Measurements from ENCODE around the gene NMRK1. TPM values are rescaled to one million over a fixed set of nuclear protein-coding genes. Genes with fewer than 3 reads are reported as not detected.

Gene NMRK1
- total RNA-seq, 1 donor from 2014 or later: 1.7 TPM

GRCh38 chr9:75102177-75102790 is 14.3 kb upstream of the NMRK1 start:
- Mint-ChIP-seq H3K9me3 (no peaks in the 10 kb centered on the region), H3K27ac (no peak overlapping the region), H3K4me3 (no peak overlapping the region), H3K27me3 (ENCODE audit: insufficient read depth, low read depth) (peaks cover 5% of the 10 kb centered on the region), H3K36me3 (no peaks in the 10 kb centered on the region), H3K4me1 (peaks cover 6% of the 10 kb centered on the region)
- H3K4me1 ChIP-seq: peaks cover 4% of the 10 kb centered on the region
- TF ChIP-seq EZH2 (IDR thresholded peaks at IDR 0.05) (no peak), EZH2phosphoT487 (IDR thresholded peaks at IDR 0.05) (no peak)
- no peak overlapping the region for H3K27ac ChIP-seq
- H3K4me3 ChIP-seq: no peak overlapping the region
- H3K9me3 ChIP-seq (ENCODE audit: low read depth): no peaks in the 10 kb centered on the region
- H3K4me2 ChIP-seq: no peak overlapping the region
- no peaks in the 10 kb centered on the region for H4K20me1 ChIP-seq (ENCODE audit: low read depth)
- no peaks in the 10 kb centered on the region for H3K36me3 ChIP-seq
- H3K9ac ChIP-seq: no peak overlapping the region
- H2AFZ ChIP-seq (replicated peaks): no peak overlapping the region
- DNase-seq (ENCODE audit: low spot score): no peak
- peaks cover 3% of the 10 kb centered on the region for H3F3A ChIP-seq (ENCODE audit: low read depth)
- H3K79me2 ChIP-seq (ENCODE audit: low read depth): no peaks in the 10 kb centered on the region
- H3K27me3 ChIP-seq: no peaks in the 10 kb centered on the region

GRCh38 chr9:75101004-75101588 is 13.1 kb upstream of the NMRK1 start:
- TF ChIP-seq EZH2phosphoT487 (IDR thresholded peaks at IDR 0.05) (no peak), CTCF (IDR thresholded peaks at IDR 0.05) (no peak), EZH2 (IDR thresholded peaks at IDR 0.05) (no peak)
- H3K27ac ChIP-seq: peak overlapping the region; percentile 13
- DNase-seq (ENCODE audit: low spot score): peak; percentile 18
- Mint-ChIP-seq H3K36me3 (no peaks in the 10 kb centered on the region), H3K27me3 (ENCODE audit: insufficient read depth, low read depth) (peaks cover 5% of the 10 kb centered on the region), H3K9me3 (no peaks in the 10 kb centered on the region), H3K4me3 (no peak overlapping the region), H3K4me1 (peaks cover 6% of the 10 kb centered on the region), H3K27ac (no peak overlapping the region)
- no peak overlapping the region for H3K4me3 ChIP-seq
- no peaks in the 10 kb centered on the region for H3K9me3 ChIP-seq (ENCODE audit: low read depth)
- H2AFZ ChIP-seq (replicated peaks): no peak overlapping the region
- H3K79me2 ChIP-seq (ENCODE audit: low read depth): no peaks in the 10 kb centered on the region
- H3K4me2 ChIP-seq: no peak overlapping the region
- peaks cover 4% of the 10 kb centered on the region for H3K4me1 ChIP-seq
- H3K27me3 ChIP-seq: no peaks in the 10 kb centered on the region
- H3K36me3 ChIP-seq: no peaks in the 10 kb centered on the region
- no peaks in the 10 kb centered on the region for H4K20me1 ChIP-seq (ENCODE audit: low read depth)
- H3K9ac ChIP-seq: no peak overlapping the region
- H3F3A ChIP-seq (ENCODE audit: low read depth): peaks cover 3% of the 10 kb centered on the region

GRCh38 chr9:75096796-75097195 is 8.8 kb upstream of the NMRK1 start:
- no peak overlapping the region for H3K4me3 Mint-ChIP-seq
- Histone ChIP-seq H3K4me1 (peaks cover 14% of the 10 kb centered on the region), H3K4me3 (no peak overlapping the region), H3K9ac (no peak overlapping the region), H4K20me1 (ENCODE audit: low read depth) (no peaks in the 10 kb centered on the region), H3K4me2 (no peak overlapping the region), H3K79me2 (ENCODE audit: low read depth) (no peaks in the 10 kb centered on the region), H3K27ac (no peak overlapping the region), H3K36me3 (no peaks in the 10 kb centered on the region), H3K27me3 (no peaks in the 10 kb centered on the region), H2AFZ (replicated peaks) (no peak overlapping the region), H3K9me3 (ENCODE audit: low read depth) (no peaks in the 10 kb centered on the region), H3F3A (ENCODE audit: low read depth) (peaks cover 8% of the 10 kb centered on the region)
- H3K27me3 Mint-ChIP-seq (ENCODE audit: insufficient read depth, low read depth): peaks cover 7% of the 10 kb centered on the region
- no peaks in the 10 kb centered on the region for H3K9me3 Mint-ChIP-seq
- no peaks in the 10 kb centered on the region for H3K36me3 Mint-ChIP-seq
- peaks cover 6% of the 10 kb centered on the region for H3K4me1 Mint-ChIP-seq
- DNase-seq (ENCODE audit: low spot score): no peak
- TF ChIP-seq CTCF (IDR thresholded peaks at IDR 0.05) (no peak), EZH2phosphoT487 (IDR thresholded peaks at IDR 0.05) (no peak), EZH2 (IDR thresholded peaks at IDR 0.05) (no peak)
- no peak overlapping the region for H3K27ac Mint-ChIP-seq

GRCh38 chr9:75092766-75093165 is 4.8 kb upstream of the NMRK1 start:
- H3K36me3 ChIP-seq: no peaks in the 10 kb centered on the region
- H3K79me2 ChIP-seq (ENCODE audit: low read depth): no peaks in the 10 kb centered on the region
- H4K20me1 ChIP-seq (ENCODE audit: low read depth): no peaks in the 10 kb centered on the region
- Mint-ChIP-seq H3K4me1 (peaks cover 6% of the 10 kb centered on the region), H3K27me3 (ENCODE audit: insufficient read depth, low read depth) (peaks cover 6% of the 10 kb centered on the region), H3K4me3 (no peak overlapping the region), H3K9me3 (no peaks in the 10 kb centered on the region), H3K27ac (no peak overlapping the region), H3K36me3 (no peaks in the 10 kb centered on the region)
- DNase-seq (ENCODE audit: low spot score): no peak
- H3K27ac ChIP-seq: no peak overlapping the region
- peaks cover 12% of the 10 kb centered on the region for H3F3A ChIP-seq (ENCODE audit: low read depth)
- peaks cover 16% of the 10 kb centered on the region for H3K27me3 ChIP-seq
- no peak overlapping the region for H2AFZ ChIP-seq (replicated peaks)
- TF ChIP-seq EZH2 (IDR thresholded peaks at IDR 0.05): no peak
- TF ChIP-seq CTCF (IDR thresholded peaks at IDR 0.05): no peak
- no peak for TF ChIP-seq EZH2phosphoT487 (IDR thresholded peaks at IDR 0.05)
- H3K4me1 ChIP-seq: peaks cover 11% of the 10 kb centered on the region
- no peak overlapping the region for H3K4me2 ChIP-seq
- no peak overlapping the region for H3K9ac ChIP-seq
- no peaks in the 10 kb centered on the region for H3K9me3 ChIP-seq (ENCODE audit: low read depth)
- no peak overlapping the region for H3K4me3 ChIP-seq
